ENCODE data around the gene CEP250.
A peak's percentile ranks its signal among the peaks of the same experiment; 100 is the strongest.

Gene CEP250

GRCh38 chr20:35492352-35492751 lies 37.0 kb downstream of the CEP250 start:
- Mint-ChIP-seq H3K4me1 (peaks cover 22 to 51% of the 10 kb centered on the region in 2 donors), H3K9me3 (no peaks in the 10 kb centered on the region), H3K36me3 (peaks cover 47 to 60% of the 10 kb centered on the region in 2 donors), H3K27me3 (no peaks in the 10 kb centered on the region), H3K4me3 (peak overlapping the region; percentile 50 to 100), H3K27ac (peak overlapping the region; percentile 56)
- no peak for ATAC-seq (replicated peaks)
- DNase-seq = no peak

GRCh38 chr20:35496481-35496880 lies 41.1 kb downstream of the CEP250 start:
- DNase-seq = no peak
- peaks cover 17 to 41% of the 10 kb centered on the region in 2 donors for H3K4me1 Mint-ChIP-seq
- no peaks in the 10 kb centered on the region for H3K9me3 Mint-ChIP-seq
- H3K4me3 Mint-ChIP-seq = no peak overlapping the region
- H3K27me3 Mint-ChIP-seq = no peaks in the 10 kb centered on the region
- ATAC-seq (replicated peaks) = no peak
- H3K27ac Mint-ChIP-seq = no peak overlapping the region
- H3K36me3 Mint-ChIP-seq = peaks cover 52 to 72% of the 10 kb centered on the region in 2 donors

GRCh38 chr20:35497320-35497719 lies 41.9 kb downstream of the CEP250 start:
- DNase-seq (no peak), ATAC-seq (replicated peaks) (no peak)
- peaks cover 22 to 41% of the 10 kb centered on the region in 2 donors for H3K4me1 Mint-ChIP-seq
- H3K27ac Mint-ChIP-seq = no peak overlapping the region
- peaks cover 53 to 77% of the 10 kb centered on the region in 2 donors for H3K36me3 Mint-ChIP-seq
- H3K4me3 Mint-ChIP-seq = no peak overlapping the region
- no peaks in the 10 kb centered on the region for H3K27me3 Mint-ChIP-seq
- no peaks in the 10 kb centered on the region for H3K9me3 Mint-ChIP-seq

GRCh38 chr20:35497780-35498189 lies 42.4 kb downstream of the CEP250 start:
- peaks cover 25 to 41% of the 10 kb centered on the region in 2 donors for H3K4me1 Mint-ChIP-seq
- no peaks in the 10 kb centered on the region for H3K9me3 Mint-ChIP-seq
- H3K27me3 Mint-ChIP-seq = no peaks in the 10 kb centered on the region
- no peak overlapping the region for H3K27ac Mint-ChIP-seq
- H3K36me3 Mint-ChIP-seq = peaks cover 56 to 80% of the 10 kb centered on the region in 2 donors
- DNase-seq (no peak), ATAC-seq (replicated peaks) (no peak)
- no peak overlapping the region for H3K4me3 Mint-ChIP-seq

- no peak overlapping the region for H3K4me3 Mint-ChIP-seq
- no peaks in the 10 kb centered on the region for H3K27me3 Mint-ChIP-seq
- H3K4me1 Mint-ChIP-seq = peaks cover 33 to 51% of the 10 kb centered on the region in 2 donors
- DNase-seq (no peak), ATAC-seq (replicated peaks) (no peak)
- peaks cover 62 to 83% of the 10 kb centered on the region in 2 donors for H3K36me3 Mint-ChIP-seq
- no peaks in the 10 kb centered on the region for H3K9me3 Mint-ChIP-seq
- no peak overlapping the region for H3K27ac Mint-ChIP-seq
These were observed 43.9 kb downstream of the CEP250 start for GRCh38 chr20:35499271-35499670.

- Mint-ChIP-seq H3K27ac (peak overlapping the region; percentile 77), H3K27me3 (no peaks in the 10 kb centered on the region), H3K9me3 (no peaks in the 10 kb centered on the region), H3K36me3 (peaks cover 63 to 85% of the 10 kb centered on the region in 2 donors), H3K4me3 (peak overlapping the region; percentile 8 to 24), H3K4me1 (peaks cover 52 to 60% of the 10 kb centered on the region in 2 donors)
- ATAC-seq (replicated peaks) = peak; percentile 96 to 98
- peak; percentile 61 for DNase-seq
These were observed 47.0 kb downstream of the CEP250 start for GRCh38 chr20:35502352-35502751.

GRCh38 chr20:35503281-35503680 lies 47.9 kb downstream of the CEP250 start:
- no peak for ATAC-seq (replicated peaks)

GRCh38 chr20:35503841-35504561 lies 48.6 kb downstream of the CEP250 start:
- Mint-ChIP-seq H3K27me3 (no peaks in the 10 kb centered on the region), H3K27ac (no peak overlapping the region), H3K4me1 (peaks cover 57 to 68% of the 10 kb centered on the region in 2 donors), H3K36me3 (peaks cover 74 to 82% of the 10 kb centered on the region in 2 donors), H3K4me3 (no peak overlapping the region), H3K9me3 (no peaks in the 10 kb centered on the region)
- DNase-seq (no peak), ATAC-seq (replicated peaks) (no peak)

More at GRCh38 chr20:35503281-35503680, 47.9 kb downstream of the CEP250 start:
- DNase-seq = no peak
- Mint-ChIP-seq H3K4me3 (no peak overlapping the region), H3K36me3 (peaks cover 67 to 81% of the 10 kb centered on the region in 2 donors), H3K4me1 (peaks cover 53 to 61% of the 10 kb centered on the region in 2 donors), H3K9me3 (no peaks in the 10 kb centered on the region), H3K27ac (peak overlapping the region; percentile 77), H3K27me3 (no peaks in the 10 kb centered on the region)

- no peak overlapping the region for H3K4me3 Mint-ChIP-seq
- H3K9me3 Mint-ChIP-seq = no peaks in the 10 kb centered on the region
- peaks cover 55 to 70% of the 10 kb centered on the region in 2 donors for H3K4me1 Mint-ChIP-seq
- peak overlapping the region; percentile 32 for H3K27ac Mint-ChIP-seq
- DNase-seq = no peak
- H3K36me3 Mint-ChIP-seq = peaks cover 74 to 79% of the 10 kb centered on the region in 2 donors
- ATAC-seq (replicated peaks) = no peak
- H3K27me3 Mint-ChIP-seq = no peaks in the 10 kb centered on the region
These were observed 49.4 kb downstream of the CEP250 start for GRCh38 chr20:35504751-35505150.

GRCh38 chr20:35506179-35506578 lies 50.8 kb downstream of the CEP250 start:
- Mint-ChIP-seq H3K4me3 (peak overlapping the region; percentile 1 to 12), H3K36me3 (peaks cover 62 to 67% of the 10 kb centered on the region in 2 donors), H3K9me3 (no peaks in the 10 kb centered on the region), H3K27me3 (no peaks in the 10 kb centered on the region), H3K27ac (peak overlapping the region; percentile 9), H3K4me1 (peaks cover 51 to 56% of the 10 kb centered on the region in 2 donors)
- DNase-seq (no peak), ATAC-seq (replicated peaks) (peak in 1 of 2 donors; percentile 23)

- Mint-ChIP-seq H3K36me3 (peaks cover 69 to 71% of the 10 kb centered on the region in 2 donors), H3K9me3 (no peaks in the 10 kb centered on the region), H3K27ac (no peak overlapping the region), H3K4me1 (peaks cover 46 to 47% of the 10 kb centered on the region in 2 donors), H3K27me3 (no peaks in the 10 kb centered on the region), H3K4me3 (no peak overlapping the region)
- DNase-seq (no peak), ATAC-seq (replicated peaks) (peak; percentile 43 to 54)
These were observed 51.7 kb downstream of the CEP250 start for GRCh38 chr20:35506872-35507638.

- Mint-ChIP-seq H3K36me3 (peaks cover 56 to 58% of the 10 kb centered on the region in 2 donors), H3K9me3 (no peaks in the 10 kb centered on the region), H3K27me3 (no peaks in the 10 kb centered on the region), H3K27ac (peak overlapping the region; percentile 65), H3K4me1 (peaks cover 31% of the 10 kb centered on the region in 2 donors), H3K4me3 (no peak overlapping the region)
- ATAC-seq (replicated peaks) (peak; percentile 67 to 68), DNase-seq (no peak)
These were observed 53.3 kb downstream of the CEP250 start for GRCh38 chr20:35508493-35509218.

GRCh38 chr20:35510951-35511735 lies 55.7 kb downstream of the CEP250 start:
- no peaks in the 10 kb centered on the region for H3K27me3 Mint-ChIP-seq
- H3K4me3 Mint-ChIP-seq = no peak overlapping the region
- ATAC-seq (replicated peaks) (no peak), DNase-seq (no peak)
- H3K27ac Mint-ChIP-seq = peak overlapping the region; percentile 47
- peaks cover 44 to 46% of the 10 kb centered on the region in 2 donors for H3K36me3 Mint-ChIP-seq
- peaks cover 16 to 20% of the 10 kb centered on the region in 2 donors for H3K4me1 Mint-ChIP-seq
- H3K9me3 Mint-ChIP-seq = no peaks in the 10 kb centered on the region

All from stimulated activated naive B cell treated with anti-CD40 and anti-IgM and Interleukin-4, amounts not matched to agents 10 μg/mL and 1 μg/mL and 100 μg/mL, for 72 hours (primary cell).